Stomach smooth muscle (tissue), 2 donors: Measurements from ENCODE around the gene SLC7A8.

Experiments
- H3K27ac ChIP-seq: one replicate; pipeline ENCODE4 v1.7.0; 2013; ENCODE audit warnings: mild to moderate bottlenecking, low read length, inconsistent platforms
- H3K27me3 ChIP-seq, 2 donors: one replicate each; pipeline ENCODE4 v1.7.0; 2013; ENCODE audit warnings: low read length in 2 of 2; ENCODE audit not compliant: insufficient read depth in 2 of 2, control insufficient read depth in 1 of 2
- H3K36me3 ChIP-seq, 2 donors: one replicate each; pipeline ENCODE4 v1.7.0; 2013; ENCODE audit warnings: low read length in 2 of 2; ENCODE audit not compliant: control insufficient read depth in 2 of 2, insufficient read depth in 2 of 2
- H3K4me1 ChIP-seq: one replicate; pipeline ENCODE4 v1.7.0; 2013; ENCODE audit warnings: low read length; ENCODE audit not compliant: control insufficient read depth, insufficient read depth
- H3K4me3 ChIP-seq, 2 donors: one replicate each; pipeline ENCODE4 v1.7.0; 2013; ENCODE audit warnings: low read length in 2 of 2
- H3K9ac ChIP-seq, 2 donors: one replicate each; pipeline ENCODE4 v1.7.0; 2013; ENCODE audit warnings: low read length in 2 of 2, mild to moderate bottlenecking in 1 of 2
- H3K9me3 ChIP-seq, 2 donors: one replicate each; pipeline ENCODE4 v1.7.0; 2013; ENCODE audit warnings: low read length in 2 of 2; ENCODE audit not compliant: control insufficient read depth in 2 of 2
- donor health status: healthy.
- donor health status: Pancreatic carcinoma.

SLC7A8 gene

DNA sequence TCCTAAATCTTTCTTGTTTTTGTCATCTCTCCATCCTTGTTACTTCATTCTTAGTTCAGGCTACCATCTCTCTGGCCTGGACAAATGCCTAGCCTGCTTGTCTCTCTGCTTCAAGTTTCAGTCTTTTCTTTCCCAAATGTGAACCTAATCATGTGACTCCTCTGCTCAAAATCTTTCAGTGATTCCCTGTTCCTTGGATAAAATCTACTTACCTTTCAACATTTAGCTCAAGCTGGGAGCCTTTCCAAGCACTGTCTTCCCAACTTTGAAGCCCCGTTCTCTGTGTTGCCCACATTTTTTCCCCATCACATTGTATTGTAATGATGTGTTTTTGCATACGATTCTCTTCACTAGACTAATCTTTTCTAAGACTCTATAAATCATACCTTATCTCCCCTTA, 24.7 kb downstream of the SLC7A8 start:
- Histone ChIP-seq H3K27ac (no peak overlapping the region), H3K9ac (no peak overlapping the region), H3K9me3 (no peaks in the 10 kb centered on the region), H3K36me3 (no peaks in the 10 kb centered on the region), H3K4me3 (no peak overlapping the region), H3K27me3 (no peaks in the 10 kb centered on the region), H3K4me1 (peaks cover 20% of the 10 kb centered on the region)

DNA sequence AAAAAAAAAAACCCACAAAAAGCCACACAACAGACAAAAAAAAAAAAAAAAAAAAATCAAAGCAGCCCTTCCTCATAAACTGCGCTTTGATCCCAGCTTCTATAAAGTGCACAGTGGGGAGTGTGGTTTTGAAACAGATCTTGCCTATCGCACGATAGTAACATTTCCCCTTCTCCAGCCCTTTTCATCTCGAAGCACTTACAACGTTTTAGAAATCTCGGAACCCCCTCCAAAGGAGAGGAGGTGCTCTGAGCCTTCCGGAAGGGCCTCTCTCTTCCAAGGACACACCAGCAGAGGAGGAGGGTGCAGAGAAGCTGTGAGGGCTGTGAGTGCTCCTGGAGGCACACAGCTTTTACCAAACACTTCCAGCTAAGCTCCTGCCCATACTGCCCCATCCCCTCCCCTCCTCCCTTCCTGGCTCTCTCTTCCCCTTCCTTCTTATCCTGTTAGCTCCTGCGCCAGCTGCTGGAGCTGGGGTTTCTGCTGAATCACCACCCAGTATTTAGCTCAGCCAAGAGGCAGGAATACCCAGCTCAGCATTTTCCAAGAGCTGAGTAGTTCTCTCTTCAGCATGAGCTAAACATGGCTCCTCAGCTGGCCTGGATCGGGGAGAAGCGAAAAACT, 28.4 kb downstream of the SLC7A8 start:
- peak overlapping the region; percentile 97 for H3K27ac ChIP-seq
- no peaks in the 10 kb centered on the region for H3K27me3 ChIP-seq
- no peaks in the 10 kb centered on the region for H3K9me3 ChIP-seq
- peaks cover 37% of the 10 kb centered on the region for H3K4me1 ChIP-seq
- peak overlapping the region; percentile 58 to 66 for H3K9ac ChIP-seq
- H3K36me3 ChIP-seq: no peaks in the 10 kb centered on the region
- peak overlapping the region; percentile 21 to 52 for H3K4me3 ChIP-seq

DNA sequence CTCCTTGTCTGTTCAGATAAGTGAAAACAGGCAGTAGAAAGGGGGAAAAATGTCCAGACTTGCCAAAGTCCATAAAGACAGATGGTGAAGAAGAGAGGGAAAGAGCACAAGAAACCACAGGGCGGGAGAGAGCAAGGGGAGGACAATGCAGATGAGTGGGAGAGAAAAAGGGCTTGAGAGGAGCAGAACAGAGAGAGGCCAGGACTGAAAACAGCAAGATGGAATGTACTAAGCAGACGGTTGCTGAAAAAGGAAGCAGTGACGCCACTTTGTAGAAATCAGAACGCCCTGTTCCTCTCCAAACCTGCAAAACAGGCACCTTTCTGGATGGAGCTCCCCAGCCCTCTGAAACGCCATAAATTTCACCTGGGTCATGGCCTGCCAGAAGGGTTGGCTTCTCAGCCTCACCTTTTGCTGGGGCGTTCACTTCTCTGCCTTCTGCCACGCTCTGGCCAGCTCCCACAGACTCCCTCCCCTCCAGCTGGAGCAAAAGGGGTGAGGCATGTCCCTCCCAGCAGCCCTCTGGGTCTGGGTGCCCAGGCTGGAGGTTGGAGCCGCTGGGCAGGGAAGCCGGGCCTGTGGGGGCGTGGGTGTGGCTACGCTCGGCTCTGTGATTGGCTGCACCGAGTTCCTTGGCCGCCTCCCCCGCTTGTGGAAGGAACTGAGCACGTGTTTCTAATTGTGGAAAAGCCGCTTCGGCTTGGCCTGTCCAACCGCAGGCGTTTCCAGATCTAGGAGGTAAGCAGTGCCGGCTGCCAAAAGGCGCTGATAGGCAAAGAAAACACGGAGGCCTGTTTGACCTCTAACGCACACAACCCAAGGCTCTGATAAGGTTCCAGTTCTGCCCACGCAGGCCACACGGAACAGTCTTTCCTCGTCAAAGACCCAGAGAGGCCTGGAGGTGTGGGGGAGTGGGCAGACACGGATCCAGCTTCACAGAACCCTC, 29.3 kb downstream of the SLC7A8 start:
- Histone ChIP-seq H3K4me1 (peaks cover 37% of the 10 kb centered on the region), H3K4me3 (peak overlapping the region; percentile 10 to 71), H3K27ac (peak overlapping the region; percentile 97), H3K27me3 (no peaks in the 10 kb centered on the region), H3K9ac (peak overlapping the region; percentile 66 to 72), H3K9me3 (no peaks in the 10 kb centered on the region), H3K36me3 (no peaks in the 10 kb centered on the region)

DNA sequence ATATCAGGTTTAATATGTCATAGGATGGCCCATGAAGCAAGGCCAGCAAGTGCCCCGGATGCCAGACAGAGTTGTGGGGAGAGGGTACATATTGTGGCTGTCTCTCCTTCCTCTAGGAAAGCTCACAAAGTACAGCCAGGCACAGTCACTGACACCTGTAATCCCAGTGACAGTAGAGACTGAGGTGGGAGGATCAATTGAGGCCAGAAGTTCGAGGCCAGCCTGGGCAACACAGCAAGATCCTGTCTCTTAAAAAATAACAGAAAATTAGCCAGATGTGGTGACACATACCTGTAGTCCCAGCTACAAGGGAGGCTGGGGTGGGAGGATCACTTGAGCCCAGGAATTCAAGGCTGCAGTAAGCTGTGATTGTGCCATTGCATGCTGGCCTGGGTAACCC, 32.1 kb downstream of the SLC7A8 start:
- Histone ChIP-seq H3K27ac (no peak overlapping the region), H3K9me3 (no peaks in the 10 kb centered on the region), H3K4me1 (peaks cover 48% of the 10 kb centered on the region), H3K36me3 (no peaks in the 10 kb centered on the region), H3K4me3 (no peak overlapping the region), H3K27me3 (no peaks in the 10 kb centered on the region), H3K9ac (no peak overlapping the region)

DNA sequence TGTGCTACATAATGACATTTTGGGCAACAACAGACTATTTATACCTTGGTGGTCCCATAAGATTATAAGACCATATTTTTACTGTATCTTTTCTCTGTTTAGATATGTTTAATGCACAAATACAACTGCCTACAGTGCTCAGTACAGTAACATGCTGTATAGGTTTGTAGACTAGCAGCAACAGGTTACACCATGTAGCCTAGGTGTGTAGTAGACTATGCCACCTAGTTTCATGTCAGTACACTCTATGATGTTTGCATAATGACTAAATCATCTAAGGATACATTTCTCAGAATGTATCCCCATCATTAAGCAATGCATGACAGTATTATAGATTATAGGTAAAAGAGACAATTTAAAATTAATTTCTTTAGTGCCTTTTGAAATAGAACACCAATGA, 33.7 kb downstream of the SLC7A8 start:
- H3K27ac ChIP-seq: peak overlapping the region; percentile 75
- H3K4me3 ChIP-seq: no peak overlapping the region
- H3K27me3 ChIP-seq: no peaks in the 10 kb centered on the region
- H3K9ac ChIP-seq: no peak overlapping the region
- no peaks in the 10 kb centered on the region for H3K9me3 ChIP-seq
- no peaks in the 10 kb centered on the region for H3K36me3 ChIP-seq
- H3K4me1 ChIP-seq: peaks cover 45% of the 10 kb centered on the region

DNA sequence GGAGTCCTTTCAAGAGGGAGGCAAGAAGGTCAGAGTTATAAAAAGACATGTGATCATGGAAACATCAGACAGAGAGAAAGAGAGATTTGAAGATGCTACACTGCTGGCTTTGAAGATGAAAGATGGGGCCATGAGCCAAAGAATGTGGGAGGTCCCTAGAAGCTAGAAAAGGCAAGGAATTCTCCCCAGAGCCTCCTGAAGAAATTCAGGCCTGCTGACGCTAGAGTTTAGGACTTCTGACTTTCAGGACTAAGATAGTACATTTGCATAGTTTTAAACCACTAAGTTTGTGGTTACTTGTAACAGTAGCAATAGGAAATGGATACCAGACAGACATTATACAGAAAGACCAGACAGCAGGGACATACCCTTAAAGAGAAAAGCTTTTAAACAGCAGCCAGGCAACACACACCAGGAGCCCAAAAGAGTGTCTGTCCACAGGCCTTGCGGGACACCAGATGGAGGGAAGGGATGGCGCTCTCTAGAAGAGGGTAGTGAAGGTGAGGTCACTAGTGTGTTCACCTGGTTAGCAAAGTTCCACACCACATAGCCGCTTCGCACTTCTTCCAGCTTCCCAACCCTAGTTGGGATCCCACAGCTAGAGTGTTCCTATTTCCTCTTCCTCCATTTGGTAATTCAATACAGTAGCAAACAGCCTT, 34.7 kb downstream of the SLC7A8 start:
- peaks cover 35% of the 10 kb centered on the region for H3K4me1 ChIP-seq
- no peak overlapping the region for H3K9ac ChIP-seq
- no peak overlapping the region for H3K4me3 ChIP-seq
- no peaks in the 10 kb centered on the region for H3K27me3 ChIP-seq
- H3K36me3 ChIP-seq: no peaks in the 10 kb centered on the region
- H3K9me3 ChIP-seq: no peaks in the 10 kb centered on the region
- H3K27ac ChIP-seq: peak overlapping the region; percentile 75

DNA sequence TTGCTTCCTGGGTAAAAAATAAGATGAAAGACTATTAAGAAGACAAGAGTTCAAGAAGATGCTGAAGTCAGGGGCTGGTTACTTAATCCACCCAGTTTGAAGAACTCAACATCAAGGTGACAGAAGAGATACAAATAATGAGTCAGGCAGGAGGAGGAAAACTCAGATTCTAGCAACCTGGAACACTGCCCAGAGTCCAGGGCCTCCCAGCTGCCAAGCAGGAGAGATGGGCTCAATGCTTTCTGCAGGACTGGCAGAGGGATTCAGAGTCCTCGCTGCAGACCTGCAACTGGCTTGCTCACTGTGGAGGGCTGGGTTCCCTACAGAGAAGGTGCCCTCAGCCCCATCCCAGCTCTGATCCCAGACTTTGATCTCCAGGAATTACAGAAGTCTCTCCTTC, 35.8 kb downstream of the SLC7A8 start:
- Histone ChIP-seq H3K9me3 (no peaks in the 10 kb centered on the region), H3K27me3 (no peaks in the 10 kb centered on the region), H3K27ac (peak overlapping the region; percentile 46), H3K9ac (no peak overlapping the region), H3K4me1 (peaks cover 31% of the 10 kb centered on the region), H3K4me3 (no peak overlapping the region), H3K36me3 (no peaks in the 10 kb centered on the region)

DNA sequence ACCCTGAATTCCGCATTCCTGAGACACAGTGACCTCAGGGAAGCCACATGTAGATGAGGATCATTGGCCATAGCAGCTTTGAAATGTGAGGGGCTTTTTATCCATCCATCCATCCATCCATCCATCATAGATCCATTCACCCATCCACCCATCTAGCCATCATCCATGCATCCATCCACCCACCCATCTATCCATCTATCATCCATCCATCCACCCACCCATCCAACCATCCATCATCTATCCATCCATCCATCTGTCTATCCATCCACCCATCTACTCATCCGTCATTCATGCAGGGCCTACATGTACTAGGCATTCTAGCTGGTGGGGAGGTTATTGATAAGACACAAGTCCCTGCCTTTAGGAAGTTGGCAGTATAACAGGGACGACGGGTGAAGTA, 36.5 kb downstream of the SLC7A8 start:
- no peaks in the 10 kb centered on the region for H3K27me3 ChIP-seq
- H3K4me3 ChIP-seq: no peak overlapping the region
- no peak overlapping the region for H3K9ac ChIP-seq
- peak overlapping the region; percentile 53 for H3K27ac ChIP-seq
- H3K4me1 ChIP-seq: peaks cover 36% of the 10 kb centered on the region
- no peaks in the 10 kb centered on the region for H3K9me3 ChIP-seq
- H3K36me3 ChIP-seq: no peaks in the 10 kb centered on the region

DNA sequence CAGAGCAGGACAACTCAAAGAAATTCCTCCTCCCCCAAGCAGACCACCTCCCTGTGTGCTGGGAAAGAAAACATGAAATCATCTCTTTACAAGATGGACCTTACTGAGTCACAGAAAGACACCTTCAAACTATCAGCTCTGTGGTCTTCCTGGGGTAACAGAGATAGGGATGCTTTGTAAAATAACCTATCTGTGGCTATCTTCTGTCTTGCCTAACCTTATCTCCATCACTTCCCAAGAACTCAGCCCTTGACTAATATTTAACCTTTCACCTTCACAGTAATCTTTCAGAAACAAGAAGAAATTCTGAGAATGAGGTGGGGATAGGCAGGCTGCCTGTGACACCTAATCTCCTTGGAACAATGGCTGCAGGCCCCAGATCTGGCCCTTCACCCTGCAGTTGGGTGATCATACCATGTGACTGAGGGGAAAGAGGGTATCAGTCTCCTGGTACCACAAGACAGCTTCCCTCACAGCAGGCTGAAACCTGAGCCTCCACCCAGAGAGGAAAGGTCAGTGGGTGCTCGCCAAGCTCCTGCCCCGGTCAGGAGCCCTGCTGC, 37.0 kb downstream of the SLC7A8 start:
- Histone ChIP-seq H3K4me1 (peaks cover 41% of the 10 kb centered on the region), H3K4me3 (no peak overlapping the region), H3K9me3 (no peaks in the 10 kb centered on the region), H3K36me3 (no peaks in the 10 kb centered on the region), H3K27me3 (no peaks in the 10 kb centered on the region), H3K9ac (peak overlapping the region in 1 of 2 donors; percentile 23), H3K27ac (peak overlapping the region; percentile 53)

DNA sequence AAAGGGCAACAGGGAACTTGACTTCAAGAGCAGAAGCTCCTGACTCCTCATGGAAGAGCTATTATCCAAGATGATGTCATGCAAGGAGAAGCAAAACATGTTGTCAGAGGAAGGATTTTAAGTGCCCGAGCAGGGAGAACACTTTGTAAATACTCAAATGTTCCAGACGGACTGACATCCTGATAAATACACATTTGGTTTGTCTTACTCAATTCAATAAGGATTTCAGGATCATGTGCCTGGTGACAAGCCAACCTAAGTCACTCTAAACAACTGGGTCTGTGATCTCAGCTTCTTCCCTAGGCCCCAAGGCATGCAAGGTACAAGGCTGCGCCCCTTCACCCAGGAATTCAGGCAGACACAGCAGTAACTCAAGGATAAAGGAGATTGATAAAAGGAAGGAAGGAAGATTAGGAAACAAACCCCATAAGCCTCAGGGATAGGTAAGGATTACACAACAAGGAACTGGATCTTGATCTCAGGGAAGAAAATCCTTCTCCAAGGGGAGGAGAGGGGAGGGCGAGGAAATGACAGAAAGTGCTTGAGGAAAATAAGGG, 37.6 kb downstream of the SLC7A8 start:
- Histone ChIP-seq H3K27me3 (no peaks in the 10 kb centered on the region), H3K9ac (peak overlapping the region in 1 of 2 donors; percentile 23), H3K36me3 (no peaks in the 10 kb centered on the region), H3K4me3 (no peak overlapping the region), H3K9me3 (no peaks in the 10 kb centered on the region), H3K4me1 (peaks cover 40% of the 10 kb centered on the region), H3K27ac (peak overlapping the region; percentile 53)
